ENCODE results near the gene TEC. TPM values are rescaled to one million over a fixed set of nuclear protein-coding genes. Genes with fewer than 3 reads are reported as not detected.

Gene TEC
- total and polyA plus RNA-seq, 9 of the 15 experiments (the other 6 are each of a cell fraction or from before 2014, with no cell fraction given): 5.3 to 14.7 (median 8.8) TPM

DNA sequence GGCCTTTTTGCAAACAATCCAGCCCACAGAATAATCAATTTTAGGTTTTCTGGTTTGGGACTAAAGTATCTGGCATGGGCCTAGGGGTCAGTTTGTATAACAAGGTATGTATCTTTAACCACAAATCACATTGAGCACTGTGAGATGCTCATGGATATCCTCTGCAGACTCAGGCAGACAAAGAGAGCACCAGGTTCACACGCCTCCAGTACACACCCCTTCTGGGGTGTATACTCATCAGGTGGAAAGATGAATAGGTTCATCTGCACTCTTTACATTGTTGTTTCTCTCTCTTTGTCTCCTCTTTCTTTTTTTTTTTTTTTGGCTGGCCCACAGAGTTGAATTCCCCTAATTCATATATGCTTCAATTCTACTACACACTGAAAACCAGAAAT lies 21.1 kb downstream of the TEC start:
- H3K36me3 ChIP-seq (ENCODE audit: control insufficient read depth, insufficient read depth, low read length): peaks cover 7% of the 10 kb centered on the region; the same call in 1 of the 3 replicates
- ChIA-PET CTCF (ENCODE audit: low intra/inter-chr PET ratio) (no interaction called here), POLR2A (interaction anchor here (1.2 kb wide), 1 partner anchor 14 kb away, joined by 4 read pairs; no protein-coding TSS in a partner anchor)
- no TSS peak for BruUV-seq (replicated peaks)
- H3K9me1 ChIP-seq (ENCODE audit: control insufficient read depth, insufficient read depth, low read length): no peaks in the 10 kb centered on the region
- H3K27ac ChIP-seq (ENCODE audit: extremely low read depth, low read depth, low read length): peak overlapping the region; percentile 40; the same call in 1 of the 3 replicates
- in situ Hi-C loops (cut with MboI): no loop called here
- TF ChIP-seq MXI1 (IDR thresholded peaks at IDR 0.05; ENCODE audit: low read depth, low read length) (no peak), NFYB (IDR thresholded peaks at IDR 0.05; ENCODE audit: extremely low read depth, insufficient read length) (no peak), ZNF24 (IDR thresholded peaks at IDR 0.05) (no peak)
- H3K27me3 ChIP-seq (ENCODE audit: control insufficient read depth in 2 of 2, insufficient read depth in 2 of 2, low read length in 2 of 2): no peaks in the 10 kb centered on the region
- no peak for FAIRE-seq
- no peak for DNase-seq (ENCODE audit: extremely low read depth in 1 of 4, low spot score in 3 of 4)
- 55% methylated on average over 1 of the region's 1 CpG for WGBS (ENCODE audit: insufficient coverage, low coverage, missing lambda C conversion rate)
- no peaks in the 10 kb centered on the region for H4K20me1 ChIP-seq (replicated peaks; ENCODE audit: control insufficient read depth, insufficient read depth, low read length)
- H3K79me2 ChIP-seq (ENCODE audit: control insufficient read depth, insufficient read depth, low read length): peaks cover 96% of the 10 kb centered on the region
- H2AFZ ChIP-seq (ENCODE audit: low read depth, low read length): no peak overlapping the region
- intact Hi-C loops (cut with micrococcal nuclease): no loop called here
- no peak overlapping the region; a peak in 1 of 4 replicates for H3K9ac ChIP-seq (ENCODE audit: insufficient read depth in 1 of 2, low read depth in 2 of 2, low read length in 2 of 2)
- H3K4me2 ChIP-seq (ENCODE audit: insufficient read depth, low read length): no peak overlapping the region; the same call in 1 of the 2 replicates
- H3K4me3 ChIP-seq: no peak overlapping the region
- H3K4me1 ChIP-seq (replicated peaks in 1 of 2; ENCODE audit: control insufficient read depth in 2 of 2, insufficient read depth in 2 of 2, low read length in 2 of 2): peaks cover 0 to 42% of the 10 kb centered on the region in 2 experiments; a peak in 4 of 5 replicates
- peaks cover 6% of the 10 kb centered on the region; the same call in 1 of the 2 replicates for H3K9me3 ChIP-seq (replicated peaks; ENCODE audit: control insufficient read depth, insufficient read depth, low read depth, low read length)
- ATAC-seq: peak; percentile 50

DNA sequence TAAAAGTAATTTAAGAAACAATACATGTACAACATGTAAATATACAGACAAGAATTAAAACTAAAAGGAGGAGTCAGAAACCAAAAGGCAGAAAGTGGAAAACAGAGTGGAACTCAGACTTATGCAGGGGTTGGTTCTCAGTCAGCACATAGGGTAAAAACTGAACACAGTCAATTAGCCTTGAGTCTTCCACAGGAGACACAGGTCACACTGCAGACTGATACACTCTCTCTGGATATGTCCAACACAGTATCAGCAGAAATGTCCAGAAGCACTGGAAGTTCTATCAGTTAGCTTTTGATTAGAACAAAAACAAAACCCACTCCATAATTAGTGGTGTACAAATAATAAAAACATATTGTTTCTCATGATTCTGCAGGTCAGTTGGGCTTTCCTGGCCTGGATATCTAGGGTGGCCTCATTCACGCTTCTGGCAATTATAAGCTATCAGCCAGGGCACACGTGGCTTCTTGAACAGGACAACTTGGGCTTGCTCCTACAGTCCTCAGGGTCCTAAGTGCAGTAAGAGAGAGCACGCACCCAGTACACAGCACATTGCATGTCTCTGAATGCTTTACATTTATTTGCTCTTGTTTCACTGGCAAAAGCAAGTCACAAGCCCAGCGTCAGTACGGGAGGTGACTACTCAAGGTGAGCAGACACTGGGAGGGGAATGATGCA lies 21.6 kb downstream of the TEC start:
- H2AFZ ChIP-seq (ENCODE audit: low read depth, low read length): no peak overlapping the region
- peak; percentile 68 for ATAC-seq
- peaks cover 7% of the 10 kb centered on the region; the same call in 1 of the 3 replicates for H3K36me3 ChIP-seq (ENCODE audit: control insufficient read depth, insufficient read depth, low read length)
- H3K9ac ChIP-seq (ENCODE audit: insufficient read depth in 1 of 2, low read depth in 2 of 2, low read length in 2 of 2): peak overlapping the region in 1 of 2 experiments; percentile 3; a peak in 1 of 4 replicates
- WGBS (ENCODE audit: insufficient coverage, low coverage, missing lambda C conversion rate): 38% methylated on average over 5 of the region's 5 CpGs
- H3K9me3 ChIP-seq (replicated peaks; ENCODE audit: control insufficient read depth, insufficient read depth, low read depth, low read length): peaks cover 6% of the 10 kb centered on the region; the same call in 1 of the 2 replicates
- no peaks in the 10 kb centered on the region for H3K9me1 ChIP-seq (ENCODE audit: control insufficient read depth, insufficient read depth, low read length)
- TF ChIP-seq TAL1 (IDR thresholded peaks at IDR 0.05): peak; percentile 19; the same call in 1 of the 2 replicates
- TF ChIP-seq CBFA2T2 (conservative IDR thresholded peaks at IDR 0.05): 0 out of 2 replicates have a peak, but pooled peaks have one; percentile 9
- no peak for TF ChIP-seq ZNF324 (CRISPR knock-in tag; IDR thresholded peaks at IDR 0.05)
- peak; percentile 72 for TF ChIP-seq SMARCB1 (IDR thresholded peaks at IDR 0.05; ENCODE audit: insufficient read length, low read depth)
- TF ChIP-seq MAX (CRISPR knock-in tag; IDR thresholded peaks at IDR 0.05): peak; percentile 36; the same call in 1 of the 2 replicates
- H3K27ac ChIP-seq (ENCODE audit: extremely low read depth, low read depth, low read length): peak overlapping the region; percentile 40; the same call in 2 of the 3 replicates
- H4K20me1 ChIP-seq (replicated peaks; ENCODE audit: control insufficient read depth, insufficient read depth, low read length): no peaks in the 10 kb centered on the region
- H3K4me3 ChIP-seq: no peak overlapping the region
- no peaks in the 10 kb centered on the region for H3K27me3 ChIP-seq (ENCODE audit: control insufficient read depth in 2 of 2, insufficient read depth in 2 of 2, low read length in 2 of 2)
- no peak overlapping the region; the same call in 1 of the 2 replicates for H3K4me2 ChIP-seq (ENCODE audit: insufficient read depth, low read length)
- no peak for DNase-seq (ENCODE audit: extremely low read depth in 1 of 4, low spot score in 3 of 4)
- in situ Hi-C loops (cut with MboI) (no loop called here), intact Hi-C loops (cut with micrococcal nuclease) (no loop called here)
- BruUV-seq (replicated peaks): no TSS peak
- ChIA-PET CTCF (ENCODE audit: low intra/inter-chr PET ratio) (no interaction called here), POLR2A (interaction anchor here (1.2 kb wide), 1 partner anchor 14 kb away, joined by 4 read pairs; no protein-coding TSS in a partner anchor)
- peak; percentile 48 for FAIRE-seq
- H3K79me2 ChIP-seq (ENCODE audit: control insufficient read depth, insufficient read depth, low read length): peaks cover 97% of the 10 kb centered on the region
- peaks cover 4 to 48% of the 10 kb centered on the region in 2 experiments for H3K4me1 ChIP-seq (replicated peaks in 1 of 2; ENCODE audit: control insufficient read depth in 2 of 2, insufficient read depth in 2 of 2, low read length in 2 of 2)

All from K562 (cell line).